A549 (cell line): ENCODE data around the gene FAM78A.

ENCODE experiments used
- FOSL2 ChIP-seq, 2 experiments: fragments of 450-650 bp in 1 of 2; fragments of >200 bp in 1 of 2; sonication (Bioruptor Twin) in 1 of 2; formaldehyde crosslinking; IDR thresholded peaks; 2 replicates each; pipeline versions ENCODE4 v1.5.0 to v1.6.1; 2016 to 2020; ENCODE audit warnings: mild to moderate bottlenecking in 1 of 2, moderate library complexity in 1 of 2
- POLR2A ChIP-seq: IDR thresholded peaks from 2 replicates; pipeline ENCODE4 v1.6.1; 2012; ENCODE audit warnings: mild to moderate bottlenecking, low read length
- TF ChIP-seq, protein P1 (sequence below): fragments of 200-600 bp; sonication (generic); IDR thresholded peaks from 2 replicates; pipeline ENCODE4 v1.6.1; 2016; ENCODE audit warnings: antibody characterized with exemption, mild to moderate bottlenecking, moderate library complexity

DNA sequence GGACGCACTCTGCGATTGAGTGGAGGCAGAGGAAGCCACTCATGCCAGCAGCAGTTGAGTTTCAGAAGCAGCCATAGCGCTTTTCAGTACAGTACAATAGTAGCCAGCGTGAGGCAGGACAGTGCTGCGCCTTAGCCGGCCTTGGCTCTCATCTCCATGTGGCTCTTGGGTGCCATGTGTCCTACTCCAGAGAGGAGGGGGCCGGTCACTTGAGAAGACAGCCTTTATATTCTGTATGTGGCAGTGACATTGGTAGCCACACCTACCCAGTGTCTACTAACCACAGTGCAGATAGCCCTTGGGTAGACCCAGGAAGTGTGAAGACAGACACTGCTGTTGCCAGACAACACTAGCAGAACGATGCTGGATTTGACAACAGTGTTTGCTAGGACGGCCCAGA is 42.3 kb downstream of the FAM78A start:
- TF ChIP-seq FOSL2 (IDR thresholded peaks at IDR 0.05) (no peak), FOSL2 (CRISPR knock-in tag; IDR thresholded peaks at IDR 0.05) (no peak), POLR2A (no peak)
- TF ChIP-seq, protein P1, sequence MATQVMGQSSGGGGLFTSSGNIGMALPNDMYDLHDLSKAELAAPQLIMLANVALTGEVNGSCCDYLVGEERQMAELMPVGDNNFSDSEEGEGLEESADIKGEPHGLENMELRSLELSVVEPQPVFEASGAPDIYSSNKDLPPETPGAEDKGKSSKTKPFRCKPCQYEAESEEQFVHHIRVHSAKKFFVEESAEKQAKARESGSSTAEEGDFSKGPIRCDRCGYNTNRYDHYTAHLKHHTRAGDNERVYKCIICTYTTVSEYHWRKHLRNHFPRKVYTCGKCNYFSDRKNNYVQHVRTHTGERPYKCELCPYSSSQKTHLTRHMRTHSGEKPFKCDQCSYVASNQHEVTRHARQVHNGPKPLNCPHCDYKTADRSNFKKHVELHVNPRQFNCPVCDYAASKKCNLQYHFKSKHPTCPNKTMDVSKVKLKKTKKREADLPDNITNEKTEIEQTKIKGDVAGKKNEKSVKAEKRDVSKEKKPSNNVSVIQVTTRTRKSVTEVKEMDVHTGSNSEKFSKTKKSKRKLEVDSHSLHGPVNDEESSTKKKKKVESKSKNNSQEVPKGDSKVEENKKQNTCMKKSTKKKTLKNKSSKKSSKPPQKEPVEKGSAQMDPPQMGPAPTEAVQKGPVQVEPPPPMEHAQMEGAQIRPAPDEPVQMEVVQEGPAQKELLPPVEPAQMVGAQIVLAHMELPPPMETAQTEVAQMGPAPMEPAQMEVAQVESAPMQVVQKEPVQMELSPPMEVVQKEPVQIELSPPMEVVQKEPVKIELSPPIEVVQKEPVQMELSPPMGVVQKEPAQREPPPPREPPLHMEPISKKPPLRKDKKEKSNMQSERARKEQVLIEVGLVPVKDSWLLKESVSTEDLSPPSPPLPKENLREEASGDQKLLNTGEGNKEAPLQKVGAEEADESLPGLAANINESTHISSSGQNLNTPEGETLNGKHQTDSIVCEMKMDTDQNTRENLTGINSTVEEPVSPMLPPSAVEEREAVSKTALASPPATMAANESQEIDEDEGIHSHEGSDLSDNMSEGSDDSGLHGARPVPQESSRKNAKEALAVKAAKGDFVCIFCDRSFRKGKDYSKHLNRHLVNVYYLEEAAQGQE: no peak
